NCI-H748 (cell line): ENCODE data around the gene ZNF442.
"Not testable (repeated sequence)": the region's sequence is repeated elsewhere in the genome, so short reads cannot be mapped to it uniquely, and the experiment has no call there.

ENCODE experiments used
- DNase-seq: peaks from one replicate; lab custom pipeline; 2025; ENCODE audit not compliant: unreplicated experiment; lab: John Stamatoyannopoulos, UW

Gene ZNF442

DNA sequence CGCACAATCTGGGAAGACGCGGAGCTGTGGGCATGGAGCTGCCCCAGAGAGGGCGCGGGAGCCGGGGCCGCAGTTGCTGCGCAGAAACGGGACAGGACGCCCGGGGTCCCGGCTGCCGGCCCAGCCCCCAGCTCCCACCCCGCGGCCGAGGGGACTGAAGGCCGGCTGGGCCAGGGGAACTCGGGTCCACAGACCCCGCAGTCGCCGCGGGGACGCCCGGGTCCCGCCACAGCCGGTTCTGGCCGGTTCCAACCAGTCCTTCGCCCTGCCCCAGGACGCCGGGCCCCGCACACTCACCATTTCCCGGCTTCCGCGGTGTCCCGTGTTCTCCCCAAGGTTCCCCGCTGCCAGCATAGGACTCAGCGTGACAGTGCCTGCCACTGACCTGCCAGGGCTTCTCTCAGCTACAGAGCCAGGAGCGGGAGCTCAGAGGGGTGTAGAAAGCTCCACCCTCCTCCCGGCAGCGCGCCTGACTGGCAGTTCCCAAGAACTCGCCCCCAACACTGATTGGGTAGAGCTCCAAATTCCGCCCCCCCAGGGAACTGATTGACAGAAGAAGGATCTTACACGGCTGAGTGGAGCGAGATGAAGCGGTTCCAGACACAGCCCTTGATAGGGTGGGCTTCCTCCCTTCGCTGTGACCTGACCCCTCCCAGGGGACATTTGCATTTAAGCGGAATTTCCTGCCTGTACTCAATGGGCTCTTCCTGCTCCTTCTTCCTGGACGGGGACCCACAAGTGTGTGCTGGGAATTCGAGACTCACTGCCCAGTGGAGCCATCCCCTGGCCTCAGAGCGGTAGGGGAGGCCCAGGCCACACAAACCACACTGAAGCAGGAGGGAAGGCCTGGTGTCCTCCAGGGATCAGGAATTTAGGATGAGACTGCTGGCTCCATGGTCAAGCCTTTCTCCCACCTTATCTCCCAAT is at the start of gene ZNF442:
Gene ZNF442, minus strand, starts transcription at position 448 of the 927 bp plus-strand sequence. CDS start 2,052 bp downstream, outside the sequence.
- peak; percentile 94 for DNase-seq

DNA sequence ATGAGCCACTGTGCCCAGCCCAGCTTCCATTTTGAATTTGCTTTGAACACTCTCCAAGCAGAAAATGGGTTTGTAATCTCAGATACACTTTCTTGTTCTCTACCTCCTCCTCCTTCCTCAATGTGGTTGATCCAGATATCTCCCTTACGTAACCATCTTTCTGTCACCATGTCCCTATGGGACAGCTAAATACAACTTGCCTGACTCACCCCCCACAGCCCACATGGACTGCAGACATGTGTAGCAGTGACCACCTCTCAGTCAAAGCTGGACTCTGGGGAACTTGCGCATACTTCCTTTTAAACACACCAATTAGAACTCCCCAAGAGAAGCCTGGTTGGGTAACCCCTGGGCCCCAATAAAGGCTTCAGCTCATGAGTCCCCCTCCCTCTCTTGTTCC is 46.4 kb upstream of the ZNF442 start:
- no peak for DNase-seq

DNA sequence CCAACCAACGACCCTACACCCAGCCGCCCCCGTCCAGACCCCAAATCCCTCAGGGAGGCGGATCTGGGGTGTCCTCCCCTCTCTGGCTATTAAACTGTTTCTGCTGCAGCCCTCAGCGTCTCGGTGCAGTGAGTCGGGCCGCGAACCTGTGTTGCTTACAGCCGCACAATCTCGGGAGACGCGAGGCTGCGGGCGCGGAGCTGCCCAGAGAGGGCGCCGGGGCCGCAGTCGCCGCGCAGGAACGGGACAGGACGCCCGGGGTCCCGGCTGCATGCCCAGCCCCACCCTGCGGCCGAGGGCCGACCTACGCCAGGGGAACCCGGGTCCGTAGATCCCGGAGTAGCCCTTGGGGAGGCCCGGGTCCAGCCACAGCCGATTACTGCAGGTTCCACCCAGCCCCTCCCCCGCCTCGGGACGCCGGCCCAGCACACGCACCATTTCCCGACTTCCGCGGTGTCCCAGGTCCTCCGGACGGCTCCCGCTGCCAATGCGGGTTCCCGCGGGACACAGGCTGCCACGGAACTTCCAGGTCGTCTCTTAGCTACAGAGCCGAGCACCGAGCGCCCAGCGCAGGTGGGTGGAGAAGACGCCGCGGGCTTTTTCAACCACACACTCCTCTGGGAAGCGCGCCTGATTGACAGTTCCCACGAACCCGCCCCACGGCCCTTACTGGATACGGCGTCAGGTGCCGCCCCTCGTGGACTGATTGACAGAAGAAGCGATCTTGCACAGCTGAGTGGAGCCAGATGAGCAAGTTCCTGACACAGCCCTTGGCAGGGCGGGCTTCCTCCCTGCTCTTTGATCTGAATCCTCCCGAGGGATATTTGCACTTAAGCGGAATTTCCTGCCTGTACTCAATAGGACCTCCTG is 35.4 kb upstream of the ZNF442 start, which contains the start of gene ZNF799:
Gene ZNF799, minus strand, starts transcription at position 639 of the 870 bp plus-strand sequence. Its CDS starts 201 bp downstream, at position 438.
- peak; percentile 96 for DNase-seq

DNA sequence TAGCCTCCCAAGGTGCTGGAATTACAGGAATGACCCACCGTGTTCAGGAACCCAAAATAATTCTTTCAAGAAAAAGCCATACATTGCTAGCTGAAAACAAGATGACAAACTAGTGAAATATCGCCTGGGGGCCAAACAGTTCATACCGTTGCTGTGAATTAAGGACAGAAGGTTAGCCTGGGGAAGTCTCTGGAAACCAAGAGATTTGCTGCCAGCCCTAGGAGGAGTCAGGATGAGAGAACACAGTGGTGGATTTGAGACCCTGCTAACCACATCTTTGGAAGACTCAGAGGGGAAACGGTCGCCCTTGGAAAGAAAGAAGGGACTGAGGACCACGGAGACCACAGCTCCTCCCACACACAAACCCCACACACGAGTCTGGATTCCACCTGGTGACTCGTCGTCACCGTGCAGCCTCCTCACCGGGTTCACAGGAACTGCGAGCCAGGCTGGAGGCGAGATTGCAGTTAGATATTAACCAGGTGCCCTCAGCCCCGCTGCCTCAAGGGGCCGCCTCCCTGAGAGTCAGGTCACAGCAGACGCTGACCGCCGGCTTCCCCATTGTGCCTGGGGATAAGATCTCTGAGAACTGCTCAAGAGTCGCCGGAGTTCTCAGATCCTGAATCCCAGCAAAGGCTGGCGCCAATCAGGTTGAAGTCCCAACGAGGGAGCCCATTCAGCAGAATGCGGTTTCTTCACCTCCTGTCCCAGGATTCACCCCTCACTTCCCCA is 34.6 kb upstream of the ZNF442 start:
- DNase-seq = peak; percentile 3

DNA sequence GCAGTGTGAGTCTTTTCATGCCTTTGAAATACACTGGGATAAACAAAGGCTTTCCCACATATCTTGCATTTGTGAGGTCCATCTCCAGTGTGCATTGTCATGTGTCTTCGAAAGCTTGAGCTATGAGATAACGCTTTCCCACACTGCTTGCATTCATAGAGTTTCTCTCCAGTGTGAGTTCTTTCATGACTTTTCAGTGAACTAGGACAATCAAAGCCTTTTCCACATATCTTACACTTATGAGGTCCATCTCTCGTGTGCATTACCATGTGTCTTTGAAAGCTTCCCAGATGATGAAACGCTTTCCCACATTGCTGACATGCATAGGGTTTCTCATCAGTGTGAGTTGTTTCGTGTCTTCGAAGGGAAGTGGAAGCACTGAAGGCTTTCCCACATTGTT is 25.7 kb upstream of the ZNF442 start:
- not testable (repeated sequence) for DNase-seq

DNA sequence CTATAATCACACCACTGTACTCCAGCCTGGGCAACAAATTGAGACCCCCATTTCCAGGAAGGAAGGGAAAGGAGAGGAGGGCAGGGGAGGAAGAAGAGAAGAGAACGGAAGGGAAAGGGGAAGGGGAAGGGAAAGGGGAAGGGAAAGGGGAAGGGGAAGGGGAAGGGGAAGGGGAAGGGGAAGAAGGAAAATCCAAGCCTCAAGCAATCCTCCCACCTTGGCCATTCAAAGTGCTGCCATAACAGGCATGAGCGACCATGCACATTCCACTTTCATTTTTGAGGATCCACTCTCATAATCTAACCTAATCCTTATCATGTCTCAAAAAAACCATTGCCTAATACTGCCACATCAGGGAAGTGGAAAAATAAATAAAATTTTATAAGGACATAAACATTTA is 20.9 kb upstream of the ZNF442 start:
- not testable (repeated sequence) for DNase-seq

DNA sequence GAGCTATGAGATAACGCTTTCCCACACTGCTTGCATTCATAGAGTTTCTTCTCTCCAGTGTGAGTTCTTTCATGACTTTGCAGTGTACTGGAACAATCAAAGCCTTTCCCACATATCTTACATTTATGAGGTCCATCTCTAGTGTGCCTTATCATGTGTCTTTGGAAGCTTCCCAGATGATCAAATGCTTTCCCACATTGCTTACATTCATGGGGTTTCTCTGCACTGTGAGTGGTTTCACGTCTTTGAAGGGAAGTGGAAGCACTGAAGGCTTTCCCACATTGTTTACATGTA is 14.9 kb upstream of the ZNF442 start:
- no peak for DNase-seq

DNA sequence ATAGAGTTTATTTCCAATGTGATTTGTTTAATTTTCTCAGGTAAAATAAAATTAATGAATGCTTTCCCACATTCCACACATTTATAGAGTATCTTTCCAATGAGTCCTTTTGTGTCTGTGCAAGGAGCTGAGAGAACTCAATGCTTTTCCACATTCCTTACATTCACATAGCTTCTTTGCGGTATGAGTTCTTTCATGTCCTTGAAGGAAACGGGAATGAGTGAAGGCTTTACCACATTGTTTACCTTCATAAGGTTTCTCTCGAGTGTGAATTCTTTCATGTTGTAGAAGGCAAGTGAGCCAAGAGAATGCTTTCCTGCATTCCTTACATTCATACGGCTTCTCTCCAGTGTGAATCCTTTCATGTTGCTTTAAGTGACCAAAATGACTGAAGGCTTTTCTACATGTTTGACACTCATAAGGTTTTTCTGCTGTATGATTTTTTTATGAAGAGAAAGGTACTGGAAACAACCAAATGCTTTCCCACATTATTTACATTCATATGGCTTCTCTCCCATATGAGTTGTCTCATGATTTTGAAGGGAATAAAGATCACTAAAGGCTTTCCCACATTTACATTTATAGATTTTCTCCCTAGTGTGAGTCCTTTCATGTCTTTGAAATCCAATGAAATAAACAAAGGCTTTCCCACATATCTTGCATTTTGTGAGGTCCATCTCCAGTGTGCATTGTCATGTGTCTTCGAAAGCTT is 14.4 kb upstream of the ZNF442 start:
- DNase-seq = no peak

DNA sequence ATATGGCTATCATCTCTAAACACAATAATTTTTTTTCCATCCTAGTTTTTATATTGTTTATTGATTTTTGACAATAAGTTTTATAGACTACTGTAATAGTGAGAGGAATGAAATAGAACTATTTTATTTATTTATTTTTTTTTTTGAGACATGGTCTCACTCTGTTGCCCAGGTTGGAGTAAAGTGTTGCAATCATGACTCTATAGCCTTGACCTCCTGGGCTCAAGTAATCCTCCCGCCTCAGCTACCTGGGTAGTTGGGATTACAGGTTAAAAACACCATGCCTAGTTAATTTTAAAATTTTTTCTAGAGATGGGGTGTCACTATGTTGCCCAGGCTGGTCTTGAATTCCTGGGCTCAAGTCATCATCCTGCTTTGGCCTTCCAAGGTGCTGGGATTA is 8.5 kb upstream of the ZNF442 start:
- no peak for DNase-seq

DNA sequence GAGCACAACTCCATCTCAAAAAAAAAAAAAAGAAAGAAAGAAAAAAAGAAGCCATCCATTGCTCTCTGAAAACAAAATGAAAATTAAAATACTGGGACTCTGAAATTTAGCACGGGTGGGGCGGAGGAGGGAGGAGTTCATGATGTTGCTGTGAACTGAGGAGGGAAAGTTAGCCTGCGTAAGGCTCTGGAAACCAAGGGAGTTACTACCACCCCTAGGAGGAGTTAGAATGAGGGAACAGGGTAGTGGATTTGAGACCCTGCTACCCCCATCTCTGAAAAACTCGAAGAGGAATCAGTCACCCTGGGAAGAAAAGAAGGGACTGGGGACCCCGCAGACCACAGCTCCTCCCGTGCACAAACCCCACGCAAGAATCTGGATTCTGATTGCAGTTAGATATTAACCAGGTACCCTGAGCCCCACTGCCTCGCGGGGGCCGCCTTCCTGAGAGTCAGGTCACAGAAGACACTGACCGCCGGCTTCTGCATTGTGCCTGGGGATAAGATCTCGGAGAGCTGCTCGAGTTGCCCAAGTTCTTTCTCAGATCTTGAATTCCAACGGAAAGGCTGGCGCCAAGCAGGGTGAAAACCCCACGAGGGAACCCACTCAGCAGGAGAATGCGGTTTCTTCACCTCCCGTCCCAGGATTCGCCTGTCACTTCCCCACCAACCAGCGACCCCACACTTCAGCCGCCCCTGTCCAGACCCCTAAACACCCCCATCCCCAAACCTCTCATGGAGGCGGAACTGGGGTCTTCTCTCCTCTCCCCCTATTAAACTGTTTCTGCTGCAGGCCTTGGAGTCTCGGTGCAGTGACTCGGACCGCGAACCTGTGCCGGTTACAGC is 870 bp downstream of the ZNF442 start:
- DNase-seq = no peak

DNA sequence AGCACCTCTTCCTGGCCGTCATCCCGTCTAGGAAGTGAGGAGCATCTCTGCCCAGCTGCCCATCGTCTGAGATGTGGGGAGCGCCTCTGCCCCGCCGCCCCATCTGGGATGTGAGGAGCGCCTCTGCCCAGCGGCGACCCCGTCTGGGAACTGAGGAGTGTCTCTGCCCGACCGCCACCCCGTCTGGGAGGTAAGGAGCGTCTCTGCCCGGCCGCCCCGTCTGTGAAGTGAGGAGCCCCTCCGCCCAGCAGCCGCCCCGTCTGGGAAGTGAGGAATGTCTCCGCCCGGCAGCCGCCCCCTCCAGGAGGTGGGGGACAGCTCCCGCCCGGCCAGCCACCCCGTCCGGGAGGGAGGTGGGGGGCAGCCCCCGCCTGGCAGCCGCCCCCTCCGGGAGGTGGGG is 3.2 kb downstream of the ZNF442 start:
- not testable (repeated sequence) for DNase-seq

DNA sequence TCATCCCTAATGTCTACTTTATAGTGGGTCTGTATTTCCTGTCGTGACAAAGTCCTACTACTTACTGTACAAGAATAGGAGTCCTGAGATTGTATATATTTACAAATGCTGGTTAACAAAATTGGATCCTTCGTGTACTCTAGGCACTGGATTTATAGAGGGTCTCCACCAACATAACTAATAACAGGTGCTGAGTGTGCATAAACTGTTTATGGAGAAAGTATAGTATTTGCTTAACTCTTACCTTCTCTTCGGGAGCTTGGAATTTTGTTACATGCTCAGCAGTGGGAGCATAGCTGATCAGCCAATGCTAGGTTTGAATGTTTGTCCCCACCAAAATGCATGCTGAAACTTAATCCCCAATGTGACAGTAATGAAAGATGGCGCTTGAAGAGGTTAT is 12.1 kb downstream of the ZNF442 start:
- no peak for DNase-seq

DNA sequence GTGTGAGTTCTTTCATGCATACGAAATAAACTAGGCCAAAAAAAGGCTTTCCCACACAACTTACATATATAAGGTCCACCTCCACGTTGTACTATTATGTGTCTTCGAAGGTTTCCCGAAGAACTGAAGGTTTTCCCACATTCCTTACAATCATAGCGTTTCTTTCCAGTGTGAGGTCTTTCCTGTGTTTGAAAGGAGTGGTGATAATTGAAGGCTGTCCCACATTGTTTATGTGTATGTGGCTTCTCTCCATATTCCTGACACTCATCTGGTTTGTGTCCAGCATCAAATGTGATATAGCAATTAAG is 14.6 kb downstream of the ZNF442 start:
- DNase-seq = no peak

DNA sequence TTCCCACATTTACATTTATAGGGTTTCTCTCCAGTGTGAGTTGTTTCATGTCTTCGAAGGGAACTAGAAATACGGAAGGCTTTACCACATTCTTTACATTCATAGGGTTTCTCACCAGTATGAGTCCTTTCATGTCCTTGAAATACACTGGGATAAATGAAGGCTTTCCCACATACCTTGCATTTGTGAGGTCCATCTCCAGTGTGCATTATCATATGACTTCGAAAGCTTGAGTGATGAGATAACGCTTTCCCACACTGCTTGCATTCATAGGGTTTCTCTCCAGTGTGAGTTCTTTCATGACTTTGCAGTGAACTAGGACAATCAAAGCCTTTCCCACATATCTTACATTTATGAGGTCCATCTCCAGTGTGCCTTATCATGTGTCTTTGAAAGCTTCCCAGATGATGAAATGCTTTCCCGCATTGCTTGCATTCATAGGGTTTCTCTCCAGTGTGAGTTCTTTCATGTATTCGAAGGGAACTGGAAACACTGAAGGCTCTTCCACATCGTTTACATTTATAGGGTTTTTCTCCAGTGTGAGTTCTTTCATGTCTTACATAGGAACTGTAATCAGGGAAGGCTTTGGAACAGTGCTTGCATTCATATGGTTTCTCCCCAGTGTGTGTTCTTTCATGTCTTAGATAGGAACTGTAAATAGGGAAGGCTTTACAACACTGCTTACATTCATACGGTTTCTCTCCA is 15.1 kb downstream of the ZNF442 start:
- DNase-seq = no peak

DNA sequence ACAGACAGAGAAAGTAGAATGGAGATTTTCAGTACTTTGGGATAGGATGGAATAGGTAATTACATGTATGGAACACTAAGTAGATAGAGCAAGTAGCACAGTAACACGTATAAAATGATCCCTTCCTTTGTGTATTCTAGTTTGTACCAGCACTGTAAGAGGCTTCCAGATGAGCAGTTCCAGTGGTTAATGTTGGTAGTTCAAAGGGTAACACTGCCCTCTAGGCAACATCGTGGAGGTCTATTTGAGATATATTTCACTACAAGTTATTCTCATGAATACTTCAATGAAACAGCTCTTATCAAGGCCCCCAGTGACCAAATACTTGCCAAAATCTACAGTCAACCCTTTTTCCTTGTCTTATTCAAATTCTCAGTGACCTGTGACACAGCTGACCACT is 18.6 kb downstream of the ZNF442 start:
- DNase-seq = peak; percentile 0

DNA sequence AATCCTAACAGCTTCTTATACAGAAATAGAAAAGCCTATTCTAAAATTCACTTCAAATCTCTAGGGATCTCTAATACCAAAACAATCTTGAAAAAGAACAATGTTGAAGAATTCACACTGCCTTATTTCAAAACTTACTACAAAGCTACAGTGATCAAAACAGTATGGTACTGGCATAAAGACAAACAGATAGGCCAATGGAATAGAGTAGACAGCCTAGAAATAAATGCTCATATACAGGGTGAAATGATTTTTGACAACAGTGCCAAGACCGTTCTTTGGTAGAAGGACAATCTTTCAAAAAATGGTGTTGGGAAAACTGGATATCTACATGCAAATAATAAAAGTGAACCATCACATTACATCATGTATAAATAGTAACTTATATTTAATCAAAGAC is 20.3 kb downstream of the ZNF442 start:
- no peak for DNase-seq

DNA sequence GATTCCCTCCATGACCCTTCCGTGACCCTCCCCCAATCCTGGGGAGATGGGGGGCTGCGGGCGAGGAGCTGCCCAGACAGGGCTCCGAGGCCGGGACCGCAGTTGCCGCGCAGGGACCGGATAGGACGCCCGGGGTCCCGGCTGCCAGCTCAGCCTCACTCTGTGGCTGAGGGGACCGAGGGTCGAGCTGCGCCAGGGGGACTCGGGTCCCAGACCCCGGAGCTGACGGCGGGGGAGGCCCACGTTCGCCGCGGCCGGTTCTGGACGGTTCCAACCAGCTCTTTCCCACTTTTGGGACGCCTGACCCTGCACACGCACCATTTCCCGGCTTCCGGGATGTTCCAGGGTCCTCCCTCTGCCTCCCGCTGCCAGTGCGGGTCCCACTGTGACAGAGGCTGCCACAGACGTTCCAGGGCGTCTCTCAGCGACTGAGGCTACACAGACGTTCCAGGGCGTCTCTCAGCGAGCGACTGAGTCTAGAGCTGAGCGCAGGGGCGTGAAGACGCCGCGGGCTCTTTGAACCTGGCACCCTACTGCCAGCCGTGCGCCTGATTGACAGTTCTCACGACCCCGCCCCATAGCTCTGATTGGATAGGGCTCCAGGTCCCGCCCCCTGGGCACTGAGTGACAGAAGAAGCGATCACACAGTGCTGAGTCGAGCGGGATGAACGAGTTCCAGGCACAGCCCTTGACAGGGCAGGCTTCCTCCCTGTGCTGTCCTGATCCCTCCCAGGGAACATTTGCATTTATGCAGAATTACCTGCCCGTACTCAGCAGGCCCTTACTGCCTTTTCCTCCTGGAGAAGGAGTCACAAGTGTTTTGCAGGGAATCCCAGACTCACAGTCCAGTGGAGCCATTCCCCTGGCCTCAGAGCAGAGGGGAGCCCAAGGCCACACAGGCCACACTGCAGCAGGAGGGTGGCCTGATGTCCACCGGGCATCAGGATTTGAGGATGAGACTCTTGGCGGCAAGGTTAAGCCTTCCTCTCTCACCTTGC is 32.0 kb downstream of the ZNF442 start, which contains the start of gene ZNF563:
Gene ZNF563, minus strand, starts transcription at position 472 of the 998 bp plus-strand sequence. Its CDS starts 151 bp downstream, at position 321.
- DNase-seq = peak; percentile 91
